IMR-90 (cell line): ENCODE data around the gene ZNF221. TPM values are rescaled to one million over a fixed set of nuclear protein-coding genes. Genes with fewer than 3 reads are reported as not detected.

Experiments
- ATAC-seq: fragments of 200-7000 bp; cut with Tn5 transposase; 2 replicates; pipeline ENCODE4 v1.9.1; 2020; ENCODE audit warnings: low read depth, mild to moderate bottlenecking, moderate library complexity
- BruUV-seq: library from RNA; stranded (reverse); fragments of 400-500 nt; replicated peaks from 2 replicates; lab custom pipeline; 2021; lab: Mats Ljungman, UMichigan
- CTCF ChIA-PET: fragments of 300-600 bp; formaldehyde crosslinking; extraction: SDS; loops from one replicate; lab custom pipeline; 2021; ENCODE audit warnings: antibody characterized with exemption; lab: Yijun Ruan, JAX
- POLR2A ChIA-PET: fragments of 300-600 bp; sonication (Branson Sonifier 250); formaldehyde crosslinking; loops from one replicate; lab custom pipeline; 2022; ENCODE audit warnings: antibody characterized with exemption; ENCODE audit not compliant: unreplicated experiment; lab: Charles Lee
- DNase-seq: peaks from one replicate; pipeline ENCODE4 v3.0.0; 2013
- H2AFZ ChIP-seq: replicated peaks from 2 replicates; pipeline ENCODE3; 2013; ENCODE audit warnings: low read length, mild to moderate bottlenecking; ENCODE audit not compliant: poor library complexity
- H2AK5ac ChIP-seq: 2 replicates; pipeline ENCODE4 v1.6.1; 2013; ENCODE audit warnings: low read depth, low read length, inconsistent platforms
- H2AK9ac ChIP-seq: replicated peaks from 2 replicates; pipeline ENCODE3; 2013; ENCODE audit warnings: mild to moderate bottlenecking, low read depth, low read length, moderate library complexity; ENCODE audit not compliant: poor library complexity
- H2BK120ac ChIP-seq: 2 replicates; pipeline ENCODE4 v1.6.1; 2013; ENCODE audit warnings: low read depth, low read length, inconsistent platforms
- H2BK15ac ChIP-seq: 3 replicates; pipeline ENCODE4 v1.6.1; 2013; ENCODE audit warnings: low read depth, low read length, inconsistent platforms
- H2BK20ac ChIP-seq: 2 replicates; pipeline ENCODE4 v1.6.1; 2013; ENCODE audit warnings: low read depth, mild to moderate bottlenecking, inconsistent platforms, low read length, moderate library complexity
- H2BK5ac ChIP-seq: 2 replicates; pipeline ENCODE4 v1.6.1; 2013; ENCODE audit warnings: mild to moderate bottlenecking, low read depth, low read length, inconsistent platforms; ENCODE audit not compliant: poor library complexity, severe bottlenecking
- H3K14ac ChIP-seq: replicated peaks from 2 replicates; pipeline ENCODE4 v1.6.1; 2013; ENCODE audit warnings: low read depth, low read length, inconsistent platforms
- H3K18ac ChIP-seq: 2 replicates; pipeline ENCODE4 v1.6.1; 2013; ENCODE audit warnings: low read depth, low read length, control low read depth
- H3K23ac ChIP-seq: 2 replicates; pipeline ENCODE4 v1.6.1; 2013; ENCODE audit warnings: low read depth, low read length, inconsistent platforms
- H3K27ac ChIP-seq: 2 replicates; pipeline ENCODE4 v1.5.1; 2013; ENCODE audit warnings: mild to moderate bottlenecking, control low read depth, low read length; ENCODE audit not compliant: insufficient read depth
- H3K27me3 ChIP-seq: 2 replicates; pipeline ENCODE4 v1.6.1; 2013; ENCODE audit warnings: low read length; ENCODE audit not compliant: control insufficient read depth, insufficient read depth
- H3K36me3 ChIP-seq: 2 replicates; pipeline ENCODE4 v1.6.1; 2013; ENCODE audit warnings: low read length, mixed read lengths; ENCODE audit not compliant: control insufficient read depth, insufficient read depth
- H3K4ac ChIP-seq: 2 replicates; pipeline ENCODE4 v1.6.1; 2013; ENCODE audit warnings: low read depth, low read length, inconsistent platforms
- H3K4me1 ChIP-seq: 2 replicates; pipeline ENCODE4 v1.6.1; 2013; ENCODE audit warnings: low read length, mixed read lengths; ENCODE audit not compliant: control insufficient read depth, insufficient read depth
- H3K4me2 ChIP-seq: 2 replicates; pipeline ENCODE4 v1.6.1; 2013; ENCODE audit warnings: low read depth, mild to moderate bottlenecking, control low read depth, low read length, moderate library complexity
- H3K4me3 ChIP-seq: 2 replicates; pipeline ENCODE4 v1.5.1; 2013; ENCODE audit warnings: low read depth, mild to moderate bottlenecking, control low read depth, low read length, moderate library complexity; ENCODE audit not compliant: insufficient read depth
- H3K56ac ChIP-seq: 2 replicates; pipeline ENCODE4 v1.6.1; 2013; ENCODE audit warnings: low read length, inconsistent platforms; ENCODE audit not compliant: insufficient read depth; ENCODE audit errors: extremely low read depth
- H3K79me1 ChIP-seq, 2 experiments: 2 replicates each; pipeline ENCODE4 v1.6.1; 2013; ENCODE audit warnings: low read length in 2 of 2, inconsistent platforms in 1 of 2, low read depth in 1 of 2
- H3K9ac ChIP-seq: 2 replicates; pipeline ENCODE4 v1.6.1; 2013; ENCODE audit warnings: low read depth, low read length, control low read depth
- H3K9me1 ChIP-seq: 2 replicates; pipeline ENCODE4 v1.6.1; 2013; ENCODE audit warnings: low read length, inconsistent platforms; ENCODE audit not compliant: insufficient read depth
- H3K9me3 ChIP-seq: 2 replicates; pipeline ENCODE4 v1.6.1; 2013; ENCODE audit warnings: low read length; ENCODE audit not compliant: control insufficient read depth, insufficient read depth
- H4K20me1 ChIP-seq: 2 replicates; pipeline ENCODE4 v1.6.1; 2013; ENCODE audit warnings: low read length, inconsistent platforms; ENCODE audit not compliant: insufficient read depth
- H4K5ac ChIP-seq: 2 replicates; pipeline ENCODE4 v1.6.1; 2013; ENCODE audit warnings: mild to moderate bottlenecking, low read depth, low read length, control low read depth
- H4K8ac ChIP-seq, 2 experiments: 2 replicates each; pipeline ENCODE4 v1.6.1; 2013; ENCODE audit warnings: low read depth in 2 of 2, low read length in 2 of 2, control low read depth in 1 of 2, inconsistent platforms in 1 of 2
- H4K91ac ChIP-seq: 2 replicates; pipeline ENCODE4 v1.6.1; 2013; ENCODE audit warnings: low read depth, low read length, inconsistent platforms; ENCODE audit not compliant: insufficient read depth
- BHLHE40 ChIP-seq: fragments of 150-350 bp; IDR thresholded peaks from 2 replicates; pipeline ENCODE4 v1.6.1; 2016; ENCODE audit warnings: mild to moderate bottlenecking, low read depth, low read length
- CHD1 ChIP-seq: IDR thresholded peaks from 2 replicates; pipeline ENCODE4 v1.6.1; 2012; ENCODE audit warnings: low read depth, low read length, improper control_type of control experiment
- MAZ ChIP-seq: IDR thresholded peaks from 2 replicates; pipeline ENCODE4 v1.6.1; 2012; ENCODE audit warnings: low read depth, mild to moderate bottlenecking, low read length, improper control_type of control experiment, moderate library complexity, borderline replicate concordance
- MXI1 ChIP-seq: IDR thresholded peaks from 2 replicates; pipeline ENCODE4 v1.6.1; 2012; ENCODE audit warnings: low read depth, mild to moderate bottlenecking, low read length, moderate library complexity, borderline replicate concordance
- POLR2A ChIP-seq: IDR thresholded peaks from 2 replicates; pipeline ENCODE4 v1.6.1; 2012; ENCODE audit warnings: mild to moderate bottlenecking, low read depth, low read length
- RCOR1 ChIP-seq: IDR thresholded peaks from 2 replicates; pipeline ENCODE4 v1.6.1; 2012; ENCODE audit warnings: mild to moderate bottlenecking, low read length, improper control_type of control experiment; ENCODE audit not compliant: insufficient replicate concordance
- WGBS, 2 experiments: methylation state at CpG; one replicate each; pipeline versions ENCODE4 v1.1.5 to v1.1.7; 2013; ENCODE audit warnings: missing lambda C conversion rate in 2 of 2; ENCODE audit not compliant: insufficient read length in 1 of 2; ENCODE audit errors: extremely low coverage in 2 of 2; 5-methylcytosine and 5-hydroxymethylcytosine counted together
- dilution Hi-C: fragments of 300-500 bp; cut with HindIII; formaldehyde crosslinking; loops from one replicate; pipeline ENCODE4 v1.14.3; 2018; ENCODE audit warnings: low sequenced_read_pairs; ENCODE audit not compliant: unreplicated experiment
- in situ Hi-C: fragments of 300-500 bp; cut with MboI; formaldehyde crosslinking; loops from 3 replicates; pipeline ENCODE4 v1.14.3; 2019; ENCODE audit warnings: low sequenced_read_pairs, inconsistent platforms, mixed read lengths
- intact Hi-C: fragments of 100-400 bp; cut with micrococcal nuclease; formaldehyde crosslinking; loops from 2 replicates; pipeline ENCODE4 v1.10.0; 2022
- polyA plus RNA-seq, 3 experiments: library from polyadenylated mRNA; depleted of rRNA; stranded (reverse); fragments of >200 nt; gene quantifications; 2 replicates each; pipeline ENCODE4 v1.2.3, GENCODE V29; 2012; ENCODE audit warnings: low replicate concordance in 1 of 3
- total RNA-seq: library from RNA; depleted of rRNA; stranded (reverse); fragments of >200 nt; gene quantifications from 2 replicates; pipeline ENCODE4 v1.2.3, GENCODE V29; 2012
- TF ChIP-seq, protein P1 (sequence below): fragments of 150-350 bp; IDR thresholded peaks from 2 replicates; pipeline ENCODE4 v1.6.1; 2017; ENCODE audit warnings: mild to moderate bottlenecking, antibody characterized with exemption, low read length, low read depth

Gene ZNF221
- total and polyA plus RNA-seq, 2 of the 4 experiments (the other 2 are of a cell fraction) = 1.0 to 10.6 TPM

DNA sequence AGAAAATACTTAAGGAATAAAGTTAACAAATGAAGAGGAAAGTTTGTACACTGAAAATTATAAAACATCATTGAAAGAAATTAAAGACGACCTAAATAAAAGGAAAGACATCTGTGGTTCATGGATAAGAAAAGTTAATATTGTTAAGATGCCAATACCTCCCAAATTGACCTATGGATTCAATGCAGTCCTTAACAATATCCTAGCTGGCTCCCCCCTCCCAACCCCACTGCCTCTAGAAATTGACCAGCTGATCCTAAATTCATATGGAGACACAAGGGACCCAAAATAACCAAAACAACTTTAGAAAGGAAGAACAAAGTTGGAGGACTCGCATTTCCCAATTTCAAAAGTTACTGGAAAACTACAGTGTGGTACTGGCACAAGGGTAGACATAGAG, 44.3 kb upstream of the ZNF221 start:
- POLR2A ChIA-PET = no interaction called here
- H3K4me1 ChIP-seq = no peaks in the 10 kb centered on the region

More for the DNA sequence above, 44.3 kb upstream of the ZNF221 start:
- H2BK15ac ChIP-seq = no peak overlapping the region
- no peak overlapping the region for H3K4me2 ChIP-seq
- dilution Hi-C loops (no loop called here), in situ Hi-C loops (no loop called here), intact Hi-C loops (no loop called here)
- no peak overlapping the region for H3K14ac ChIP-seq
- CTCF ChIA-PET = no interaction called here
- H3K56ac ChIP-seq = no peak overlapping the region
- H3K23ac ChIP-seq = no peak overlapping the region
- no peak overlapping the region for H4K91ac ChIP-seq
- no peak overlapping the region for H2AFZ ChIP-seq
- no peak overlapping the region for H4K5ac ChIP-seq
- no peak overlapping the region for H2BK20ac ChIP-seq
- H3K27me3 ChIP-seq = no peaks in the 10 kb centered on the region
- no CpG with 5 or more reads among the region's 2 CpGs for WGBS, 2 experiments
- H3K9me3 ChIP-seq = peaks cover 12% of the 10 kb centered on the region
- no peaks in the 10 kb centered on the region for H4K20me1 ChIP-seq
- H2AK5ac ChIP-seq = no peak overlapping the region
- H2AK9ac ChIP-seq = no peak overlapping the region
- no peaks in the 10 kb centered on the region for H3K36me3 ChIP-seq
- 0 out of 2 replicates have a peak, but pooled peaks cover 2% of the 10 kb centered on the region for H3K9me1 ChIP-seq
- TF ChIP-seq CHD1 (no peak), MXI1 (no peak), RCOR1 (no peak), MAZ (no peak), POLR2A (no peak), BHLHE40 (no peak)
- TF ChIP-seq, protein P1, sequence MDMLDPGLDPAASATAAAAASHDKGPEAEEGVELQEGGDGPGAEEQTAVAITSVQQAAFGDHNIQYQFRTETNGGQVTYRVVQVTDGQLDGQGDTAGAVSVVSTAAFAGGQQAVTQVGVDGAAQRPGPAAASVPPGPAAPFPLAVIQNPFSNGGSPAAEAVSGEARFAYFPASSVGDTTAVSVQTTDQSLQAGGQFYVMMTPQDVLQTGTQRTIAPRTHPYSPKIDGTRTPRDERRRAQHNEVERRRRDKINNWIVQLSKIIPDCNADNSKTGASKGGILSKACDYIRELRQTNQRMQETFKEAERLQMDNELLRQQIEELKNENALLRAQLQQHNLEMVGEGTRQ = no peak
- DNase-seq (no peak), ATAC-seq (no peak)
- no TSS peak for BruUV-seq
- no peak overlapping the region for H3K27ac ChIP-seq
- no peak overlapping the region for H3K9ac ChIP-seq
- H3K4ac ChIP-seq = no peak overlapping the region
- H3K18ac ChIP-seq = no peak overlapping the region
- no peak overlapping the region for H2BK120ac ChIP-seq
- no peak overlapping the region for H4K8ac ChIP-seq
- H3K4me3 ChIP-seq = no peak overlapping the region
- no peak overlapping the region for H2BK5ac ChIP-seq
- H3K79me1 ChIP-seq = peaks cover 0 to 3% of the 10 kb centered on the region in 2 experiments; a peak in 1 of 4 replicates
